ENCODE measurements around the gene FAM193B. TPM values are rescaled to one million over a fixed set of nuclear protein-coding genes. Genes with fewer than 3 reads are reported as not detected.
"Not testable (repeated sequence)": the region's sequence is repeated elsewhere in the genome, so short reads cannot be mapped to it uniquely, and the experiment has no call there.

Gene FAM193B
- total RNA-seq, 2 experiments from 2014 or later: 70.7 to 75.4 TPM

DNA sequence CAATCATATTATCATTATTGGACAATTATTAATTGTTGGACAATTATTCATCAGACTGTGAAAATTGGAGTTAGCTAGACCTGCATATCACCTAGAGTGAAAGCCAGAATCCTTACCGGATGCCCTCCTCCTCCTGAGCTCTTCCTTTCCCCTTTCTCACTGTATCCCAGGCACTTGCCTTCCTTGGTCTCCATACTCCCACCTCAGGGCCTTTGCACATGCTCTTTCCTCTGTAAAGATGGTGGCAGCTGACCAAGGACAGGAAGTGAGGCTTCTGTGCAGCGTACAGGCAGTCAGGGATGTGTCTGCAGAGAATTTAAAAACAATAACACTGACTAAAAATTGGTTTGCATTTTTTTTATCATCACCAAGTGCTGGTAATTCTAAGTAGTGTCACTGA lies 15.5 kb upstream of the FAM193B start:
- ChIA-PET POLR2A (no interaction called here), CTCF (no interaction called here)
- H3K4me1 Mint-ChIP-seq (ENCODE audit: low read depth): no peaks in the 10 kb centered on the region
- intact Hi-C loops (cut with micrococcal nuclease): no loop called here
- no peaks in the 10 kb centered on the region for H3K9me3 Mint-ChIP-seq
- H3K27me3 Mint-ChIP-seq: peaks cover 4% of the 10 kb centered on the region
- no peak for DNase-seq
- H3K4me3 Mint-ChIP-seq: no peak overlapping the region
- H3K36me3 Mint-ChIP-seq: no peaks in the 10 kb centered on the region
- no peak overlapping the region for H3K27ac Mint-ChIP-seq

DNA sequence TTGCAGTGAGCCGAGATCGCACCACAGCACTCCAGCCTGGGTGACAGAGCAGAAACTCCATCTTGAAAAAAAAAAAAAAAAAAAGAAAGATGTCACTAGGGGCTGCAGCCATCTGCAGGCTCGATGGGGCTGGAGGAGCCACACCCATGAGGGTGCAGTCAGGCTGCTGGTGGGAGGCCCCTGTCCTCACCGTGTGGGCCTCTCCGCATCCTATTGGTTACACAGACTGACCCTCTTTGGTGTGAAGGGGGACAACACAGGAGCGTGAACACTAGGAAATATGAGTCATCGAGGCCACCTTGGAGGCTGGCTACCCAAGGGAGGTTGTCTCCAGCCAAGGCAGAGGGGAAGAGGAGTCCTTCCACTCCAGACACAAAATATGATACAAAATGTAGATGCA lies 14.0 kb upstream of the FAM193B start:
- no peak for DNase-seq
- ChIA-PET POLR2A (no interaction called here), CTCF (interaction anchor here (1.1 kb wide), 1 partner anchor 43 kb away, joined by 3 read pairs; no protein-coding TSS in a partner anchor)
- no peaks in the 10 kb centered on the region for H3K9me3 Mint-ChIP-seq
- intact Hi-C loops (cut with micrococcal nuclease): no loop called here
- H3K36me3 Mint-ChIP-seq: no peaks in the 10 kb centered on the region
- H3K4me3 Mint-ChIP-seq: no peak overlapping the region
- no peak overlapping the region for H3K27ac Mint-ChIP-seq
- H3K4me1 Mint-ChIP-seq (ENCODE audit: low read depth): no peaks in the 10 kb centered on the region
- peaks cover 4% of the 10 kb centered on the region for H3K27me3 Mint-ChIP-seq

DNA sequence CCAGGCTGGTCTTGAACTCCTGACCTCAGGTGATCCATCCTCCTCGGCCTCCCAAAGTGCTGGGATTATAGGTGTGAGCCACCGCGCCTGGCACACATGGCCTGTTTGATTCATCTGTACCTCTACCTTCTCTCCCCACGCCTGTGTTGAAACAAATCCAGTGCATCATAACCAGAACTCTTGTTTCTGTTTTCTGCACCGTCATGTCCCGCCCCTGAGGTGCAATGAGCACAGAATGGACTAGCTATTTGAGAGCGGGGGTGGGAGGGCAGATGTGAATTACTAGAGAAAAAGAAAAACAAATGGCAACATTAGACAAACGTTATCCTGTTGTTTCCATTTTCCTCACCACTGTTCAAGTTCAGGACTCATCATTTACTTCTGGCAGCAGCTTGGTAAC lies 10.7 kb upstream of the FAM193B start:
- no peak overlapping the region for H3K4me3 Mint-ChIP-seq
- no peak overlapping the region for H3K27ac Mint-ChIP-seq
- no peaks in the 10 kb centered on the region for H3K4me1 Mint-ChIP-seq (ENCODE audit: low read depth)
- POLR2A ChIA-PET: no interaction called here
- CTCF ChIA-PET: no interaction called here
- intact Hi-C loops (cut with micrococcal nuclease): no loop called here
- no peaks in the 10 kb centered on the region for H3K9me3 Mint-ChIP-seq
- no peaks in the 10 kb centered on the region for H3K36me3 Mint-ChIP-seq
- peaks cover 4% of the 10 kb centered on the region for H3K27me3 Mint-ChIP-seq
- peak; percentile 16 for DNase-seq

DNA sequence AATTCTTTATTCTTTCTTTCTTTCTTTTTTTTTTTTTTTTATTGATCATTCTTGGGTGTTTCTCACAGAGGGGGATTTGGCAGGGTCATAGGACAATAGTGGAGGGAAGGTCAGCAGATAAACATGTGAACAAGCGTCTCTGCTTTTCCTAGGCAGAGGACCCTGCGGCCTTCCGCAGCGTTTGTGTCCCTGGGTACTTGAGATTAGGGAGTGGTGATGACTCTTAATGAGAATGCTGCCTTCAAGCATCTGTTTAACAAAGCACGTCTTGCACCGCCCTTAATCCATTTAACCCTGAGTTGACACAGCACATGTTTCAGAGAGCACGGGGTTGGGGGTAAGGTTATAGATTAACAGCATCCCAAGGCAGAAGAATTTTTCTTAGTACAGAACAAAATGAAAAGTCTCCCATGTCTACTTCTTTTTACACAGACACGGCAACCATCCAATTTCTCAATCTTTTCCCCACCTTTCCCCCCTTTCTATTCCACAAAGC lies 5.1 kb upstream of the FAM193B start:
- H3K9me3 Mint-ChIP-seq; CTCF ChIA-PET; H3K36me3 Mint-ChIP-seq; H3K27me3 Mint-ChIP-seq; H3K27ac Mint-ChIP-seq; DNase-seq; POLR2A ChIA-PET; intact Hi-C loops (cut with micrococcal nuclease); H3K4me3 Mint-ChIP-seq: not testable (repeated sequence)
- H3K4me1 Mint-ChIP-seq (ENCODE audit: low read depth): peaks cover 18% of the 10 kb centered on the region

DNA sequence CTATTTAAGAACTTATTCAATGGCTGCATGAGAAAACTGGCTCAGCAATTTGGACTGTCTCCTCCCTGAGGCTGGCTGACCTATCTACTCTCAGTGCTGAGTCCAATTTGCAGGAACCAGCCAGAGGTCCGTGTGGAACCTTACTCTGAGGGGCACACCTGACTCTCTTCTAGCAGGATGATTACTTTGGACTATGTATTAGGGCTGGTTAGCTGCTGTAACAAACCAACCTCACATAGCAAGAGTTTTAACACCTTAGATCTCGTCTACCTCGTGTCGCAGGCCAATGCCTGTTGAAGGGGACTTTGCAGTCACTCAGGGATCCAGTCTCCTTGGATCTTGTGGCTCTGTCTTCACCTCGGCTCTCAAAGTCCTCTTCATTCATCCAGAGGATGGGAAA lies 3.4 kb upstream of the FAM193B start:
- ChIA-PET CTCF (no interaction called here), POLR2A (no interaction called here)
- Mint-ChIP-seq H3K27ac (no peak overlapping the region), H3K4me3 (no peak overlapping the region), H3K4me1 (ENCODE audit: low read depth) (peaks cover 25% of the 10 kb centered on the region), H3K36me3 (no peaks in the 10 kb centered on the region), H3K9me3 (no peaks in the 10 kb centered on the region), H3K27me3 (no peaks in the 10 kb centered on the region)
- intact Hi-C loops (cut with micrococcal nuclease): no loop called here
- DNase-seq: no peak

DNA sequence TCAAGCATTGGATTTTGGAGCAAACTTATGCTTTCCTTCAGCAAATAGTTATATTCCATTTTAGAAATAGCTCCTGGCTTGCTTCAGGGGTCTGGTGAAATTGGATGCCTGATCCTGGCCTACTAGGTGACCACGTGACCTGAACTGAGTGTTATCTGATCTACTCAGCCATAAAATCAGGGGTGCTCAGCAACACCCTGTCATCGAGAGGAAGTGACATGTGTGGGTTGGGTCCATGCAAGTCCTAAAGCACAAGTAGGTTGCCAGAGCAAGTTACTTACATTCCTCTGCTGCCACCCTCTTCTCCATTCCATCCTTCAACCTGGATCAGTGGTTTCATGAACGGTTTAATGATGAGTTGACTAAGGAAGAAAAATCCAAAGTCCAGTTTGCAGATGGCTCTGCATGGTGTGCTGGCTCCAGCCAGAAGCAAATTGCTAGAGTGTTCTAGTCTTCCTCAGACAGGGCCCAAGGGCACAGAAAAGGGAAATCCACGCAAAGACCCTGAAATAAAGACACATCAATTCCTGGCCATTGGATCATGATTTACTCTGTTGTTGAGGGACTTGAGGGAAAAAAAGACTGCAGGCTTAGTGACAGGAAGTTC lies 2.8 kb upstream of the FAM193B start:
- ChIA-PET CTCF (interaction anchor here (0.6 kb wide), 1 partner anchor 88 kb away, joined by 3 read pairs; no protein-coding TSS in a partner anchor), POLR2A (no interaction called here)
- peak; percentile 13 for DNase-seq
- Mint-ChIP-seq H3K4me1 (ENCODE audit: low read depth) (peaks cover 32% of the 10 kb centered on the region), H3K27ac (no peak overlapping the region), H3K9me3 (no peaks in the 10 kb centered on the region), H3K36me3 (peaks cover 2% of the 10 kb centered on the region), H3K4me3 (no peak overlapping the region), H3K27me3 (no peaks in the 10 kb centered on the region)
- intact Hi-C loops (cut with micrococcal nuclease): no loop called here

DNA sequence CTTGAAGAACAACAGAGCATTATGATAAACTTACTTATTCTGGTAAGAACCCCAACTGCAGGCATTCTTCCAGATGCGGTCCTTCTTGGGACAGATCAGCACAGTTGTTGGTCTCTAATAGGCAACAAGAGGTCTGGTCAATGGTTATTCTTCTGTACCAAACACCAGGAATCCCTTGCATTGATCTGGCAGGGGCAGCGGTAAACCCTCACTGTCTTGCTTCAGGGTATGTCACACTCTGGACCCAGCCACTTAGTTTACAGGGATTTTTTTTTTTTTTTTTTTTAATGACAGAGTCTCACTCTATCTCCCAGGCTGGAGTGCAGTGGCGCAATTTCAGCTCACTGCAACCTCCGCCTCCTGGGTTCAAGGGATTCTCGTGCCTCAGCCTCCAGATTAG lies 1.3 kb upstream of the FAM193B start:
- ChIA-PET POLR2A (interaction anchor here (0.6 kb wide), 1 partner anchor 33 kb away, joined by 3 read pairs; no protein-coding TSS in a partner anchor), CTCF (interaction anchor here (0.6 to 0.7 kb wide), 2 partner anchors 52 to 602 kb away, joined by 3 to 4 read pairs; no protein-coding TSS in a partner anchor)
- H3K27me3 Mint-ChIP-seq: no peaks in the 10 kb centered on the region
- H3K36me3 Mint-ChIP-seq: peaks cover 5% of the 10 kb centered on the region
- no peak overlapping the region for H3K27ac Mint-ChIP-seq
- no peak overlapping the region for H3K4me3 Mint-ChIP-seq
- H3K9me3 Mint-ChIP-seq: no peaks in the 10 kb centered on the region
- peaks cover 35% of the 10 kb centered on the region for H3K4me1 Mint-ChIP-seq (ENCODE audit: low read depth)
- DNase-seq: no peak
- intact Hi-C loops (cut with micrococcal nuclease): no loop called here

DNA sequence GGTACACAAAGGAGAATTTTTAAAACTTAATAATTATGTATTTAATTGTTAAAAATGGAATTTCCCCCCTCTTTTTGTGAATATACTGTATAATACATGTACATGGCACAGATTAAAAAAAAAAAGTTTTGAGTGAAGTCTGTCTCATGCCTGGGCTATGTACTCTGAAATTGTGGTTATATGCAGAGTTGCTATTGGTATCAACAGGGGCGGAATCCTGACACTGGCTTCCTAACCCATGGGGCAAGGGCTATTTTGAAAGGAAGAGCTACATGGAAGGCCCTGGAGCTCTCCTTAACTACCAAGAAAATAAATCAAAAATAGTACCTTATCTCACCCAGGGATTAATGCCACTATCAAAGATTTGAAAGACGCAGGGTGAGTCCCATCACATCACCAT lies 865 bp upstream of the FAM193B start:
- H3K27me3 Mint-ChIP-seq: no peaks in the 10 kb centered on the region
- no peak overlapping the region for H3K27ac Mint-ChIP-seq
- intact Hi-C loops (cut with micrococcal nuclease): no loop called here
- H3K9me3 Mint-ChIP-seq: no peaks in the 10 kb centered on the region
- ChIA-PET CTCF (interaction anchor here (0.7 kb wide), 1 partner anchor 602 kb away, joined by 4 read pairs; no protein-coding TSS in a partner anchor), POLR2A (no interaction called here)
- peaks cover 35% of the 10 kb centered on the region for H3K4me1 Mint-ChIP-seq (ENCODE audit: low read depth)
- H3K4me3 Mint-ChIP-seq: peak overlapping the region; percentile 85
- DNase-seq: no peak
- peaks cover 8% of the 10 kb centered on the region for H3K36me3 Mint-ChIP-seq

DNA sequence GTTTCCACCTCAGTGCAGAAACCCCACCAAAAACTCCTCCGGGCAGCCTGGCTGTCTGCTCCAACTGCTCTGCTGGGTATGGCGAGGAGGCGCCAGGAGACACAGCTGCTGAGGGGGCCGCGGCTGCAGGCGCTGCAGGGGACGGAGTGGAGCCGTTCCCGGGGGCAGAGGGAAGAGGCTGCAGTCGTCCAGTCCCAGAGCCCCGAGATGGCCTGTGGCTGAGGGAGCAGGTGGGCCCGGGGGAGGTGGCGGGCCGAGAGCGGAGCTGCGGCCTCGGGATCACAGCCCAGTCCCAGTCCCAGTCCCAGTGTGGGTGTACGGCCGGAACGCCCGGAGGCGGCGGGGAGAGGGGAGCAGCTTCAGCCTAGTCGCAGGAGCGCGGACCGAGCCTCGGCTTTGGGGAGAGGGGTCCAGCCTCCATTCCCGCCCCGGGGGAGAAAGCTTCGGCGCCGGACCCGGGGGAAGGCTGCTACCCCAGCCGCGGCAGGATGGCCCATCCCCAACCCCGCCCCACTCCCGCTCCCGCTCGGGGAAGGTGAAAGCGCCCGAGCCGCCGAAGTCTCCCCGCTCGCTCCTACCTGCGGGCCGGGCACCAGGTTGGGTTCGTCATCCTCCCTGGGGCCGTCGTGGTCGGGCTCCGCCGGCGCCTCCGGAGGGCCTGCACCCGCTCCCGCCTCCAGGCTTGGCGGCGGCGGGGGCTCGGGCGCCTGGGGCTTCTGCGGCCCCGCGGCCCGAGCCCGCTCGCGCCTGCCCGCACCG lies 513 bp downstream of the FAM193B start:
- H3K27ac Mint-ChIP-seq: peak overlapping the region; percentile 5
- DNase-seq: peak; percentile 62
- H3K36me3 Mint-ChIP-seq: peaks cover 8% of the 10 kb centered on the region
- H3K4me3 Mint-ChIP-seq: peak overlapping the region; percentile 64
- H3K27me3 Mint-ChIP-seq: no peaks in the 10 kb centered on the region
- intact Hi-C loops (cut with micrococcal nuclease): loop anchor here (1.0 to 5.0 kb wide), 2 partner anchors 37 to 38 kb away; partner anchors contain the start of genes DDX41 and TMED9
- CTCF ChIA-PET: no interaction called here
- POLR2A ChIA-PET: no interaction called here
- peaks cover 36% of the 10 kb centered on the region for H3K4me1 Mint-ChIP-seq (ENCODE audit: low read depth)
- no peaks in the 10 kb centered on the region for H3K9me3 Mint-ChIP-seq

DNA sequence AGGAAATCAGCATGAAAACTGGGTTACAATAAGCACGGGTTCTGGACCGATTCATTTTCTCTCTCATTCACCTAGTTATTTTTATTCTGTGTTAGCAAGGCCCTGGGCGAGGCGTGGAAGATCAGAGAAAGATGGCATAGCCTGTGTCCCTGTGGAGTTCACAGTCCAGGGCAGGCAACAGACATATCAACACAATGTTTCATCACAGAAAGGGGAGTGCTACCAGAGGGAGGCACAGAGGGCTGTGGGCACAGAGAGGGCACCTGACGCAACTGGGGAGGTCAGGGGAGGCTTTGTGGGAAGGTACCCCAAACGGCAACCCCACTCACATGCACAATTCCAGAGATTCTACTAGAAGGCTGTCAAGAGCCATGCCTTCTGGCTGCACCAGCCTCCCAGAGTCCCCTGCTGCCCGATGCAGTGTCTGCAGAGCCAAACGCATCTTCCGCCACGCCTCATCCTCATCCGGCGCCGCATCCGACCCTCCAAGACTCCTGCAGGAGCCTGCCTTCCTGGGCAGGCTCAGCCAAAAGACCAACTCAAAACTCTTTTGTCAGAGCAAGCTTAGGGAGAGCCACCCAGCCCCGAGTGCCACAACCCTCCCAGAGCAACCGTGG lies 1.4 kb downstream of the FAM193B start:
- CTCF ChIA-PET: no interaction called here
- Mint-ChIP-seq H3K9me3 (no peaks in the 10 kb centered on the region), H3K4me1 (ENCODE audit: low read depth) (peaks cover 38% of the 10 kb centered on the region), H3K36me3 (peaks cover 8% of the 10 kb centered on the region), H3K27ac (no peak overlapping the region), H3K27me3 (no peaks in the 10 kb centered on the region), H3K4me3 (peak overlapping the region; percentile 64)
- DNase-seq: no peak
- intact Hi-C loops (cut with micrococcal nuclease): loop anchor here (5.0 kb wide), 1 partner anchor 36 kb away; the partner anchor contains the start of gene DDX41
- POLR2A ChIA-PET: no interaction called here

DNA sequence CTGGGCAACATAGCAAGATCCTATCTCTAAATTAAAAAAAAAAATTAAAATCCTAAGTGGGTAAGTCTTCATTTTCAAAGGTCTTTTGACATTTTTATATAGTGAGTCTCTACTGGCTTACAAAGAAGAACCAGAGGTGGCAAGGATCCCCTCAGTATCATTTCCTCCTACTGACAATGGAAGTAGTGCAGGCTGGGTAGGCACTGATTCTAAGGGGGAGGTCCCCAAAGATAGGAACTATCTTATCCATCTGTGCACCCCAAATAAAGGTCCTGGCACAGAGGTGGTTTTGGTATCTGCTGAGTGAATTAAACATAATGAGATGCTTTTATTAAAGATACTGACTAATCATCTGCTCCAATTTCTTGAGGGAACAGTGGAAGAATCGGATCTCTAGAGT lies 4.2 kb downstream of the FAM193B start:
- no peaks in the 10 kb centered on the region for H3K9me3 Mint-ChIP-seq
- no peaks in the 10 kb centered on the region for H3K27me3 Mint-ChIP-seq
- POLR2A ChIA-PET: no interaction called here
- CTCF ChIA-PET: interaction anchor here (0.9 to 1.1 kb wide), 2 partner anchors 11 to 52 kb away, joined by 3 to 4 read pairs; no protein-coding TSS in a partner anchor
- peaks cover 8% of the 10 kb centered on the region for H3K36me3 Mint-ChIP-seq
- no peak overlapping the region for H3K4me3 Mint-ChIP-seq
- no peak overlapping the region for H3K27ac Mint-ChIP-seq
- intact Hi-C loops (cut with micrococcal nuclease): loop anchor here (5.0 kb wide), 1 partner anchor 33 kb away; the partner anchor contains the start of gene DDX41
- H3K4me1 Mint-ChIP-seq (ENCODE audit: low read depth): peaks cover 38% of the 10 kb centered on the region
- no peak for DNase-seq

DNA sequence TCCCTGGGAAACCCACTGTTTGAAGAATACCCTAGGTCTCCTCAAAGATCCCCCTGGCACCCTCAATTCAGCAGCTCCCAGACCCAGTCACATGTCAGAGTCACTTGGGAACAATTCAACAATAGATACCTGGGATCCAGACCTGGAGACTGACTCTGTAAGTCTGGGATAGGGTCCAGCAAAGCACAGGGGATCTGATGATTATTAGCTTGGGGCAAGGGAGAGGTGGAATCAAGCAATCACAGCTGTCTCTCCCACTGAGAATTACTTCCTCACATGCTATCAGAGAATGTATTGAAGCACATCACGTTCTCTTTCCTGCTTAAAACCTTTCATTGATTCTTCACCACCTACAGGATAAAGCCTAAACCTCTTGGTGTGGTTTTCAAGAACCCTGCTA lies 5.9 kb downstream of the FAM193B start:
- H3K27me3 Mint-ChIP-seq: no peaks in the 10 kb centered on the region
- no peaks in the 10 kb centered on the region for H3K9me3 Mint-ChIP-seq
- ChIA-PET POLR2A (no interaction called here), CTCF (interaction anchor here (0.7 to 1.6 kb wide), 2 partner anchors 12 to 145 kb away, joined by 4 to 8 read pairs; no protein-coding TSS in a partner anchor)
- intact Hi-C loops (cut with micrococcal nuclease): no loop called here
- H3K4me1 Mint-ChIP-seq (ENCODE audit: low read depth): peaks cover 34% of the 10 kb centered on the region
- H3K4me3 Mint-ChIP-seq: no peak overlapping the region
- H3K27ac Mint-ChIP-seq: no peak overlapping the region
- no peak for DNase-seq
- H3K36me3 Mint-ChIP-seq: peaks cover 8% of the 10 kb centered on the region

Measured in activated CD4-positive, alpha-beta memory T cell treated with anti-CD3 and anti-CD28 coated beads for 36 hours (primary cell).